CD4-positive, alpha-beta T cell treated with Interleukin-15 for 4 hours (primary cell): ENCODE data around the gene NPHP1.
"Not testable (repeated sequence)": the region's sequence is repeated elsewhere in the genome, so short reads cannot be mapped to it uniquely, and the experiment has no call there.

Experiments used
- DNase-seq: peaks from one replicate; pipeline ENCODE4 v3.0.0-alpha.2; 2020; ENCODE audit warnings: low spot score

The NPHP1 gene

GRCh38 chr2:110126086-110126773 lies 78.6 kb downstream of the NPHP1 start:
- DNase-seq: no peak

DNA sequence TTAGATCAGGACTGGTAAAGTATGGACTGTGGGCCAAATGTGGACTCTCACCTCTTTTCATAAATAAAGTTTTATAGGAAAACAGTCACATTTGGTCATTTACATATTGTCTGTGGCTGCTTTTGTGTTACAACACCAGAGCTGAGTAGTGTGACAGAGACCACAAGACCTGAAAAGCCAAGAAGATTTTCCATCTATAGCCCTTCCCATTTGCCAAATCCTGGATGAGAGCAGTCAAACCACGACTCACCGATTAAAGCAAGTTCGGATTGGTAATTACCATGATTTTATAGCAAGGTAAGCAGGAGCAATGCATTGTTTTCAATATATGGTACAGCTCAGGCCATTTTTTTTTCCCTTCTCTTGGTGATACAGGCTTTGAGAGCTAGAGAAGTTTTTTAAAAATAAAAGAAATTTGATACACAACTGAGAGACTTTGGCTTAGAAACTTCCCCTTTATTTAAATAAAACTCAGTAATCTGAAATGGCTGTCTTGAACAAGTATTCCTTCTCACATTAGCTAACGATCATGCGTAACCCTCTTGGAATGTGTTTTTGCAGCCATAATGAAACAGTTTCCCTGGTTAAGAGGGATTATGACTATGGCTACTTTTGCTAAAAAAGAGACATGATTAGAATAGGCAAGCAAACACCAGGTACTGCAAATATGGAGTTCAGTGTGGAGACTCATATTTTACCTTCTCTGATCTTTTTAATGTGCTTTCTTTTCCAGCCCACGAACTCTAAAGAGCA lies 79.7 kb downstream of the NPHP1 start:
- DNase-seq: no peak

DNA sequence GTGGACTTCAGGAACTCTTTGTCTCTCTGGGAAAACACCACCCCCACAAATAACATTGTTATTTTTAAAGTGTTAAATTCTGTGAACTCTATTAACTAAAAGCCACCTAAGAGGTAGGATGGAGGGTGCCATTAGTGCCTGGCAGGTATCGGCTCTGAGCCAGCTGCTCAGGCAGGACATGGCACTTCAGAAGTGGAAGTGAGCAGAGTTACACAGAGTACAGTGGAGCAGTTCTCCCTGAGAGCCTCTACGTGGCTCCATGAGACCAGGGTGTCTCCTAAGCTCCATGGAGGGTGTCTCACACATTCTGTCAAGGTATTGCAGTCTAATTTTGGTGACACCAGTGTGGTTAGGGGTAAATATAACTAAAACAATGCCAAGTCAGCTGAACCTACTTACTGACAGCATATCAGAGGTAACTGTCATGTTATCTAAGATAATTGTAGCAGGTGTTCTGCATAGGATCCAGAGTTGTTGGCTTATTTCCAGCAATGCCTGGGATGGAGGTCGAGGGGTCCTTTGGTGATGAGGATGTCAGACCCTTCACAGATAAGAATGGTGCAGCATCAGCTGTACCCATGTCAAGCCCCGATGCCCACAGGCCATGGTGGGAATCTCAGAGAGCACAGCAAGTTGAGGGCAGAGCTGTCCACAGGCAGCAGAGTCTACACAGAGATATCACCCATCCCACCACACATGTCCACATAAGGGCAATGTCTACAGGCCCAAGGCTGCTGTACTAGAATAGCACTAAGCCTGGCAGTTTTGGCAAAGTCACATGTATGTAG lies 80.6 kb downstream of the NPHP1 start:
- no peak for DNase-seq

GRCh38 chr2:110121592-110121991 lies 83.2 kb downstream of the NPHP1 start:
- DNase-seq: no peak

- DNase-seq: no peak
Measured at GRCh38 chr2:110121052-110121334, 83.8 kb downstream of the NPHP1 start.

- no peak for DNase-seq
Measured at GRCh38 chr2:110120171-110121051, 84.4 kb downstream of the NPHP1 start.

DNA sequence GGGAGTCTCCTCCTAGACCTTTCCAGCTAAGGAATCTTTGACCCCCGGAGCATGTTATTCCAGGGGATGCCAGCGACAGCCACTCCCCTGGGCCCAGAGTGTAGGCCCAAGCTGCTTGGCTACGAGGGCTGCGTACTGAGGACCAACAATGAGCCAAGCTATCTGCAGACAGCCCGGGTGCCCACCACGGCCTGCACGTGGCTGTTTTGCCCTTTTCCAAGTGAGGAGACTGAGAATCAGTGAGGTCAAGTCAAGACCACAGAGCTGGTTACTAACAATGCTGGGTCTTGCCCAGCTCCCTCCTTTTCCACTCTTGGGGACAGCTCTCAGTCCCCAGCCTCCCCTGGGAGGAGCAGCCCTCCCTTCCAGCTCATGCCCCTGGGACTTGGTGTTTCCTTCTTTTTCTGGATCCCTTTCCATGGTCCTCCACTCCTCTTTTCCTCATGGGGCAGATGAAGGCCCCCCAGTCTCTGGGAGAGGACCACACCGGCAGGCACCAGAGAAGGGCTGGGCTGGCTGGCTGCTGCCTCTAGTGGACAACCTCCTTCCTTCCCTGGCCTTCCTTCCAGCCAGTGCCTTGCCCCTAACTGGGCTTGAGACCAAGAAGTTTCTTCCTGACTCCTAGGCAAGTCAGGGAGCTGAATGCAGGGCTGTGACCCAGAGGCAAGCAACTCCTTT lies 88.6 kb downstream of the NPHP1 start:
- no peak for DNase-seq

GRCh38 chr2:110115291-110116032 lies 89.4 kb downstream of the NPHP1 start, which contains the start of gene MALL:
MALL (minus strand) TSS chr2:110115822; CDS start chr2:110115792, 30 bp downstream.
- no peak for DNase-seq

DNA sequence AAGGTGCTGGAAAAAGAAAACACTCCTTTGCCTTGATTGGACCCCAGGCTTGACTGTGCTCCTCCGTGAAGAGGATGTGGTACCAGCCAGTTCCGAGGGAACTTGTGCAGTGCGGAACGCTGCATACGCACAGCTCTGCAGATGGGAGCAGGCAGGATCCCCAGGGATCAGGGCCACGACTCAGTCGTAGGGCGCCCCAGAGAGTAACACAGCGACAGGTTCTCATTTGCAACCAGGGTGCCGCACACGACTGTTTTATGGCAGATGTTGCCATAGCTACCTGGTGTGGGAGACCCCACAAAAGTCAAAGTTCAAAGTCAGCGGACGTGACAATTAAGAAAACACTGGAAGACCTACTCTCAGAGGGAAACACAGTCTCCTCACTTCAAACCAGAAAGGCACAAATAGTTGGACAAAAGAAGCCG lies 90.0 kb downstream of the NPHP1 start:
- DNase-seq: no peak

DNA sequence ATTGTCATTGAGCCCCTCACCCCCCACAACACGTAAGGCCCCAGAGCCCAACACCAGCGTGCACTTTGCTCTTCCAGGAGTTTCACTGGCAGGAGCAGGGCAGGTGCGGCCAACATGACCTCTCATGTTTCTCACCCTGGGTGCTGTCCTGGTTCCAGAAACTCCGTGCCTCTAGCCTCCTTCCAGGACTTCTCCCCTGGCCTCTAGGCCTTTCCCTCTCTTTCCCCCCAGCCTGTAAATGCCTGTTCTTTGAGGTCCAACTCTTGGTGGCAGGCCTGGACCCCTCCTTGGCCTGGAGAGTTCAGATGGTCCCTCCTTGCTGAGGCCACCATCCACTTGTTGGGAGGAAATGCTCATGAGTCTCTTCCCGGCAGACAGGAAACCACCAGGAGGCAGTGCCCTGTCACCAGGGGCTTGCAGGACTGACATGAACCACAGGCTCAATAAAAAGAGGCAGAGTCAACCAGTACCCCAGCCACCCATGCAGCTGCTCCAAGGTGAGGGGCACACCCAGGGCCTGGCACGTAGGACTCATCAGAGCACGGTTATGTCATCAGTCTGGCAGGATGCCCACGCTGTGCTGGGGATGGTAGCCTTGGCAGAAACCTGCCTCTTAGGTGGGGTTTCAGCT lies 90.7 kb downstream of the NPHP1 start:
- no peak for DNase-seq

DNA sequence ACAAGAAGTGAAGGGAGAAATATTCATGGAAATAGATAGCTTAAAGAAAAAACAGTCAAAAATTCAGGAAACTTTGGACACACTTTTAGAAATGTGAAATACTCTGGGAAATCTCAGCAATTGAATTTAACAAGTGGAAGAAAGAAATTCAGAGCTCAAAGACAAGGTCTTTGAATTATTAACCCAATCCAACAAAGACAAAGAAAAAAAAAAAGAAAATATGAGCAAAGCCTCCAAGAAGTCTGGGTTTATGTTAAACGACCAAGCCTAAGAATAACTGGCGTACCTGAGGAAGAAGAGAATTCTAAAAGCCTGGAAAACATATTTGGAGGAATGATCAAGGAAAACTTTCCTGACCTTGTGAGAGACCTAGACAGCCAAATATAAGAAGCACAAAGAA lies 96.5 kb downstream of the NPHP1 start:
- not testable (repeated sequence) for DNase-seq

GRCh38 chr2:110107092-110108079 lies 97.4 kb downstream of the NPHP1 start:
- no peak for DNase-seq

DNA sequence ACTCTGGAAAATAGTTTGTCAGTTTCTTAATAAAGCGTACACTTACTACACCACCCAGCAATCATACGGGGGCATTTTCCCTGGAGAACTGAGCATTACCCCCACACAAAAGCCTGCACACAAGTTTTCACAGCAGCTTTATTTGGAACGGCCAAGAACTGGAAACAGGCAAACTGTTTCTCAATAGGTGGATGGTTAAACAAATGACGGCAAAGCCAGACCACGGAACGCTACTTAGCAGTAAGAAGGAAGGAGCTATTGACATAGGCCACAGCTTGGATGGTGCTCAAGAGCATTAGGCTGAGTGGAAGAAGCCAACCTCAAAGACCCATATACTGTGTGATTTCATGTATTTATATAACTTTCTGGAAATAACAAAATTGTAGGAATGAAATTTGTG lies 98.2 kb downstream of the NPHP1 start:
- DNase-seq: no peak

- DNase-seq: no peak
Measured at GRCh38 chr2:110105608-110106467, 99.0 kb downstream of the NPHP1 start.

- DNase-seq: no peak
Measured at GRCh38 chr2:110105183-110105582, 99.6 kb downstream of the NPHP1 start.

DNA sequence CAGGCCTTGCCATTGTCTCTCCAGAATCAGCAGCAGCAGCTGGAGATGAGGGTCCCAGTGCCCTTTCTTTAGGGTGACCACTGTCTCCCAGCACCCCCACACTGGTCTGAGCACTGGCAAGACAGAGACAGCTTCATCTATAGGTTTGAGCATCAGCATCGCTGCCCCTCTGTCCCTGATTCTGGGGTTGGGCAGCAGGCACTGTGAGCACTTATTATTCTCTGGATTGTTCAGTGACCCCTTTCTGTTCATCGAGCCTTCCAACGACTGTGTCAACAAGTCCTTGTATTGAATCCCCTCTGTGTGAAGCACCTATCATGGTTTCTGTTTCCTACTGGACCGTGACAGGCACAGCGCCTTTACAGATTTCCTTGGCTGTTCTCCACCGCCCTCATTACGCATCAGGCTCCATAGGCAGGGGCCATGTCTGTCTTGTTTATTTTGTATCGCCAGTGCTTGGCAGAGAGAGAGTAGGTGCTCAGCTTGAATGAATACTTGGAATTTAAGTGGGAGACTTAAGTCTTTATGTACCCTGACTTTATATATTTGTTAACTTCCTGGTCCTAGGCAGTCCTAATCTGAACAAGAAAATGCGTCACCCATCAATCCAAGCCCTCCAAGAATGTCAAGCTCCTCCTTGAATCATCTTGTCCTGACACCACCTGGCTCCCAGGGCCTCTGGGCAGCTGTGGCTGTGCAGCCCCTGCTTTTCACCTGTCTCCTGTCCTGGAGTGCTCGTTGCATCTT lies 100.6 kb downstream of the NPHP1 start:
- no peak for DNase-seq
